Activated T-cell treated with anti-CD3 and anti-CD28 coated beads, Interleukin-2, amount 50 U/mL, for 1 hour (primary cell): Measurements from ENCODE around the gene ANKRD61.
"Not testable (repeated sequence)": the region's sequence is repeated elsewhere in the genome, so short reads cannot be mapped to it uniquely, and the experiment has no call there.

Source experiments
- DNase-seq: peaks from one replicate; pipeline ENCODE4 v3.0.0-alpha.2; 2020

ANKRD61 gene

DNA sequence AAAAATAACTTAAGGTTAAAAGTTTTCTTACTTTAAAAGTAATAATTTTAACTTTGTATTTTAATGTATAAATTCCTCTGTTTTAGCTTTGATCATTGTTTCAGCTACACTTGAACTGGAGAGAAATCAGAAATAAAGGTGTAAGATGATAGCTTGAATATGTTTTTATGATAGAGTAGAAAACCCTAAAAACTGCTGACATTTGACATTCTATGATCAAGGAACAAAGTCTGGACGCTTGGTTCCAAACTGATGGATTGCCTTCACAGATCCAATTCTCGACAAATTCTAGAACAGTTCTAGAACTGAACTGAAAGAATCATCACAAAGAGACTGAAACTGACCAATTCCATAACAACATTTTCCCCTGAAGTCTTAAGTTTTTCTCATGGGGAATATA is at the start of gene ANKRD61:
Gene ANKRD61 (plus strand): TSS at position 389 of the 400 bp plus-strand sequence. CDS start 0 bp downstream, at position 389.
- no peak for DNase-seq

DNA sequence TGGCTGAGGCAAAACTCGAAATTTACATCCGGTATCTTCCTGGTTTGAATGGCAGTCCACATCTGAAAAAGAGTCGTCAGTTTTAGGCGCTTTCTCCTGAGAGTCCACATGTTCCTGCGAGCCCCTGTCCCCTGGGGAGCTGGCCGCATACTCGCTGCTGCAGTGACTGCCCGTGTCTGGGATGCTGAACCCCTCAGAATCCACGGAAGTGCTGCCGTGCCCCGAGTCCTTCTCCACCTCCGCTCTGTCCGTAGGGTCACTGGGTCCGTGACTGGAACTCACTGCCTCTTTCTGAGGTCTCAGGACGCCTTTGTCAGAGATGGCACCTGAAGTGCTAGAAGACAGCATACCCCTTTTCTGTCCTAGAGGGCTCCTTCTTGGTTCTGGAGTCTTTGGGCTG is 44.1 kb upstream of the ANKRD61 start:
- DNase-seq = not testable (repeated sequence)

DNA sequence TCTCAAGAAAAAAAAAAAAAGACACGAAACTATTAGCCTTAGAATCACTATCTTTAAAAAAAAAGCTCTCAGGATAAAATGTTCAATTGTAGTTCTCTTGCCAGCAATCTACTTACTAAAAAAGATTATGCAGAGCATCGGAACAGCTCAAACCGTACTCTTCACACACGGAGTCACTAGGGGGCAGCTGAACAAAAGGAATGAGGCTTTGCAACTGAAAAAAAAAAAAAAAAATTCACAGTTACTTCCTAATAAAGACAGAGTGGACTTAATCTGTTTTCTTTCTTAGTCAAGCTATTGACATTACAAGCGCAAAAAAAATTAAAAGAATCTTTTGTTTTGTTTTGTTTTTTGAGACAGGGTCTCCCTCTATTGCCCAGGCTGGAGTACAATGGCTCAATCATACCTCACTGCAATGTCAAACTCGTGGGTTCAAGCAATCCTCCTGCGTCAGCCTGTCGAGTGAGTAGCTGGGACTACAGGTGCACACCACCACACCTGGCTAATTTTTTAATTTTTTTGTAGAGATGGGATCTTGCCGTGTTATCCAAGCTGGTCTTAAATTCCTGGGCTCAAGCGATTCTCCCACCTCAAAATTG is 33.9 kb upstream of the ANKRD61 start:
- peak; percentile 33 for DNase-seq

DNA sequence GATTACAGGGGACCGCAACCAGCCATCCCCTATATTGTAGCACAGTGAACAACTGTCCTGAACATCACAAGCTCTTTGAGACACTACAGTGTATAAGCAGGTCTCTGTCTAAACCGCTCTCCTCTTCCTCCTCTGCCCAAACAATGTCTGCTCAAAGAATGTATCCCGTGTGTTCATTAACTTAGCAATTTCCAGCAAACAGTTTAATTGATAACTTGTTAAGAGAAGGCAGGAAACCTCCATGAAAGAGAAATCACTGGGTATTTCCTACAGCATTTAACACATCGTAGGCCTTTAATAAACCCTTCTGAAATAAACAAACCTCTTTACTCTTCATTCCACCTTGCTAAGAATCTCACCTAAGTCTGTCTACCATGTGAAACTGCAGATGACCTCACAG is 23.8 kb upstream of the ANKRD61 start:
- DNase-seq = no peak

DNA sequence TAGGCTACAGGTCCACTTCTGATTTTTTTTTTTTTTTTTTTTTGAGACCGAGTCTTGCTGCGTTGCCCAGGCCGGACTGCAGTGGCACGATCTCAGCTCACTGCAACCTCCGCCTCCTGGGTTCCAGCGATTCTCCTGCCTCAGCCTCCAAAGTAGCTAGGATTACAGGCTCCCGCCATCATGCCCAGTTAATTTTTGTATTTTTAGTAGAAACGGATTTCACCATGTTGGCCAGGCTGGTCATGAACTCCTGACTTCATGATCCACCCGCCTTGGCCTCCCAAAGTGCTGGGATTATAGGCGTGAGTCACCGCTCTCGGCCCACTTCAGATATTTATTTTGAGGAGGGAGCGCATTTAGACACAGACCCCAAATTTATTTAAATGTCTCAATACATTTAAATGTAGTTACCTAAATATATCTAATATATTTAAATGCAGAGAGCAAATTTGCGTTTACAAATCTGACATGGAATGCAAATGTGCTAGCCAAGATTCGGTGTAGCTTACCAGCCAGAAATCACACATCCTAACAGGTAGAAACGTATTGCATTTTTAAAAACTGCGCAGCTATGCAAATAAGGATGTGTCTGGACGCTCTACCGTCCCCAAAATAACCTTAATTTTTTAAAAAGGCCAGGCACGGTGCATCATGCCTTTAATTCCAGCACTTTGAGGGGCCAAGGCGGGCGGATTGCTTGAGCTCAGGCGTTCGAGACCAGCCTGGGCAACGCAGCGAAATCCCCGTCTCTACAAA is 23.2 kb upstream of the ANKRD61 start:
- DNase-seq = not testable (repeated sequence)

DNA sequence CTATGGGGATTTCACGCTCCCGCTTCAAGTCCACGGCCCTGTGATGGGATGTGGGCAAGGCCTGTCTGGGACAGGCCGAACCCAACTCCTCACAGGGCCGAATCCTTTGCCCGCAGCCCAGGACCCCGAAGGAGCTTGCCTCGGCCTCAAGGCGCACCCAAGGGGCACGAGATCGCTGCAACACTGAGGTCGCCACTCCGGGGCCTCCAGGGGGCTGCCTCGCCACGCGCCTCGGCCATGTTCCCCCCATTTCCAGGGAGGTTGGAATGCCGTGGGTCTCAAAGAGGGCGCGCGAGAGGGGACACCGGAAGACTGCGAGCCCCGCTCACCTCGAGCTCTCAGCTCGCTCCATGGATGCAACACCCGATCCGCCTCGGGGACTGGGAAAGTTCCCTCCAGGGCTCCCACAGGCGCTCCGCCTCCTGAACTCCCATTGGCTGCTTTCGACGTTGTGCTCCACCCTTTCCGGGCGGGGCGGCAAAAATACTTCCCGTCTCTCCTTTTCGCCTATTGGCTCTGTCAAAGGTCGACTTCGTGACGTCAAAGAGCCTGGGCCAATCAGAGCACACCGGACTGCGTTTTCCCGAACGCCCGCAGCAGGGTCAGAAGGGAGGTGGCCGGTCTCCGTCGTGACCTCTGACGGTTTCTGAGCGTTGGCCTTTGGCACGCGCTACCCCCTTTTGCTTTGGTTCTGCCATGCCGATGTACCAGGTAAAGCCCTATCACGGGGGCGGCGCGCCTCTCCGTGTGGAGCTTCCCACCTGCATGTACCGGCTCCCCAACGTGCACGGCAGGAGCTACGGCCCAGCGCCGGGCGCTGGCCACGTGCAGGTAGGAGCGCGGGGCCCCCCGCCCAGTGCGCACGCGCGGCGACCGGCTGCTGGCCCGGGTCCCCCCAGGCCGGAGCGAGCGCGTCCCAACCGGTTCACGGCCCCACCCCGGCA is 22.2 kb upstream of the ANKRD61 start, which contains the start of the genes AIMP2 and PMS2:
Gene AIMP2 (plus strand): TSS at position 605 of the 944 bp plus-strand sequence. CDS start 92 bp downstream, at position 697.
Gene PMS2 (minus strand): TSS at position 382 of the 944 bp plus-strand sequence. CDS start 30 bp downstream, at position 352.
- DNase-seq = peak; percentile 95

DNA sequence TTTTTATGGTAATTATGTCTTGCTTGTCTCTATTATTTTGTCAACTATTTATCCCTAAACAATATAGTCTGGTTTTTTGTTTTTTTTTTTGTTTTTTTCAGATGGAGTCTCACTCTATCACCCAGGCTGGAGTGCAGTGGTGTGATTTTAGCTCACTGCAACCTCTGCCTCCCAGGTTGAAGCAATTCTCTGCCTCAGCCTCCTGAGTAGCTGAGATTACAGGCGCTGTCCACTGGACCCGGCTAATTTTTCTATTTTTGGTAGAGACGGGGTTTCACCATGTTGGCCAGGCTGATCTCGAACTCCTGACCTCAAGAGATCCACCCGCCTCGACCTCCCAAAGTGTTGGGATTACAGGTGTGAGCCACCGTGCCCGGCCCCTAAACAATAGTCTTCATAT is 20.8 kb upstream of the ANKRD61 start:
- DNase-seq = not testable (repeated sequence)

DNA sequence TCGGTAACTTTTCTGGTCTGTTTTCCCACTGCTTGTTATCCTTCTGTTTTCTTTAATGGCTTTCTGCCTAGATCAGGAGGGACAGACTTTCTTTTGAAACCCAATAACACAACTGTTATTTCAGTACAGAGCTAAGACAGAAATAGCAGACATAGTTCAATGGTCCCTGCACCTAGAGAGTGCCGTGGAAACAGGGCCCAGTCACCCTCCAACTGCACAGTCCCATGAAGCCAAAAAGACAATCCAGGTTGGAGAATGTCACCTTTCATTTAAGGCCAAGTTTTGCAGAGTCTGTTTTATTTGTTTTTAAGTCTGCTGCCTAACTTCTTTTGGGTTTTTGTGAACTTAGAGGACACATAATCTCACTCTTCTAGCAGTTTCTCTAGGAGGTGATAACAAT is 19.6 kb upstream of the ANKRD61 start:
- no peak for DNase-seq

DNA sequence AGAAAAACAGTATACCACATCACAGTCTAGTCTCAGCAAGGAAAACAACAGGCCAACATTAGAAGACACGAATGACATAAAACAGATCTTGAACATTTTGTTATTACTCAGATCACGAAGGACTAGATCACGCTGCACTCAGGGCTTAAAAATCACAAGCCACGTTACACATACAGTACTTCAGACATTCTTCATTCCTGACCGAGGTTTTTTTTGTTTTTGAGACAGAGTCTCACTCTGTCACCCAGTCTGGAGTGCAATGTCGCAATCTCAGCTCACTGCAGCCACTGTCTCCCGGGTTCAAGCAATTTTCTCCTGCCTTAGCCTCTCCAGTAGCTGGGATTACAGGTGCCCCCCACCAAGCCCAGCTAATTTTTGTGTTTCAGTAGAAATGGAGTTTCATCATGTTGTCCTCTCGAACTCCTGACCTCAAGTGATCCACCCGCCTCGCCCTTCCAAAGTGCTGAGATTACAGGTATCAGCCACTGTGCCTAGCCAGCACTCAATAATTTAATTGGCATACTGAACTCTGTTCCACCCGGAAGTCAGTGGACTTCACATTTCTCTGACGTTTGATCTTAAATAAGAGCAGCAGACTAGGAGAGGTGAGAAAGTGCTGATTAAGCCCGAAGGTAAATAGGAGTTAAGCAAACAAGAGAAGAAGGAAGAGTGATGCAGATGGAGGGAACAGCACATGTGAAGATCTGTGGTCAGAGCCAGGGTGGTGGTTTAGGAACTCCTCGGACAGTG is 18.6 kb upstream of the ANKRD61 start:
- DNase-seq = no peak

DNA sequence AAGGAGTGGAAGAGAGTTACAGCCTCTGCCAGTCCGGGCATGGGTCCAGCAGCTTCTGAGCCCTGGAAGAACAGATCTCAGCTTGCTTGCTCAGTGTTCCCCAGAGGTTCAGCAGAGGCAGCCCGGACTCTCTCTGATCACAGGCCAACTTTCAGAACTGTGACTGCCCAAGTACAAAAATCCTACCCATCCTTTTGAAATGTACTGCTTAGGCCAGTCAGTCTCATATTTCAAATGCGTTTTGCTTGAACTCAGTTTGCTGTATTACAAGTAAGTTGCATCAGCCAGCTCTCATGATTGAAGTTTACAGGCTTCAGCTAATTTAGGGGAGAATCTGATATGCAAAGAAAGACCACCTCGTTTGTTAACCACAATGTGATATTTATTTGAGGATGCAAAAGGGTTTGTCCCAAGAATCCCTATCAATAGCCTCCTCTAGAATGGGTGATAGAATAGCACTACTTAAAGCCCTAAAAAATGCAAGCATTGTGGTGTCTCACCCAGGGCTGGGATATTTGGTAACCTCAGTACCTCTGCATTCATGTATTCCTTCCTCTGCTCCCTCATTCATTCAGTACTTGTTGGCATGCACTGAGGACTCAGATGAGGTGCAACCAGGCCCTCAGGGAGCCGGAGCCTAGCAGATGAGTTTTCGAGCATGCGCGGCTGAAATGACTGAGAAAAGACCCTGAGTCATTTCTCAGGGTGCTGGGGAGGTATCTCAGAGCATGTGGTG is 15.1 kb upstream of the ANKRD61 start:
- no peak for DNase-seq

DNA sequence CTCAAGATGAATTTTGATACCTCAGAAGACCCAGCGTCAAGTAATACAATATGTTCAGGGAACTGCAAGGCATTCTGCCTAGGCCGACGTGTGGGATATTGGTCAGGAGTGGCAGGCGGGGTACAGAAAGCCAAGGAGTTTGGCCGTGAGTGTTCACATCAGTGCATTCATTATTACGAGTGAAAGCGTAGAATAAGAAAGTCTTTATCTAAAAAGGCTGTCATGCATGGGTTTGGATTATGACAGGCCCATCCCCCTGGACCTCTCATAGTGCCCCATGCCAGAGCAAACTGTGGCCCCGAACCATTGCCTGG is 14.6 kb upstream of the ANKRD61 start:
- no peak for DNase-seq

DNA sequence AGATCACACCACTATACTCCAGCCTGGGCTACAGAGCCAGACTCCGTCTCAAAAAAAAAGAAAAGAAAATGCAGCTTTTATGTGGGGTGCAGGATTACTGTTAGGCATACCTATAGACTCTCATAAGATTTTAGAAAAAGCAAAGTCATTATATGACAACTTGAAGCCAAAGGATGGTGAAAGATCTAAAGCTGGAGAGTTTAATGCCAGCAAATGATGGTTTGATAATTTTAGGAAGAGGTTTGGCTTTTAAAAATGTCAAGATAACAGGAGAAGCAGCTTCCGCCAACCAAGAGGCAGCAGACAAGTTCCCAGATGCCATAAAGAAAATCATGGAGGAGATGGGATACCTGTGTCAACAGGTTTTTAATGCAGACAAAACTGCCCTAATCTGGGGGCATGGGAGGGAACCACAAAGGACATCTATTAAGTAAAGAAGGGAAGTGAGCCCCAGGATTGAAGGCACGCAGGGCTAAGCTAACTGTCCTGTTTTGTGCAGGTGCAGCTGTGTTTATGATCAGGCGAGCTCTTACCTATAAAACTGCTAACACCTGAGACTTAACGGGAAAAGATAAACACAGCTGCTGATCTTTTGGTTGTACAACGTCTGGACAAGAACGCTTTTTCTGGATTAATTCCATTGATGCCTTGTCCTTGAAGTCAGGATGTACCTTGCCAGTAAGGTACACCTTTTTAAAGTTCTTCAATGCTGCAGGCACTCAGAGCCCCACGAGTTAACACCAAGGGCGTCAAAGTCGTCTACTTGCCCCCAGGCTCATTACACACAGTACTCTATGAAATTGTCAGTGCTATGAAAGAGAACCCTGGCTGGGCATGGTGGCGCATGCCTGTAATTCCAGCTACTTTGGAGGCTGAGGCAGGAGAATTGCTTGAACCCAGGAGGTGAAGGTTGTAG is 10.5 kb upstream of the ANKRD61 start:
- DNase-seq = no peak

DNA sequence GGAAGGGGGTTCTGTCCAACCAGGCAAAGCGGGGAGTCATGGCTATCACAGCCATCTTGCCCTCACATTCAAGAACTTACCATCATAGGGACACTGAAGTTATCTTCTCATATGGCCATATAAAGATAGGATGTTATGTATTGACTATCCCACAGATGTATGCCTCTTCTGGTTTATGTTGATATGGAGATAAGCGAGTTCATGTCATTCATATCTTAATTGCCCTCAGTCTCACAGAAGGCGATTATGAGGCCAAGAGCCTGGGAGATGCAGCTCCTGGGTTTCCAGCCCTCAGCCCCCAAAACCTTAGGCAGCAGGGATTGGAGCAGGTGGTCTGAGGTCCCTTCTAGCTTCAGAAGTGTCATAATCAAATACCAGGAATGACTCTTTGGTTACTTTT is 8.5 kb upstream of the ANKRD61 start:
- no peak for DNase-seq

DNA sequence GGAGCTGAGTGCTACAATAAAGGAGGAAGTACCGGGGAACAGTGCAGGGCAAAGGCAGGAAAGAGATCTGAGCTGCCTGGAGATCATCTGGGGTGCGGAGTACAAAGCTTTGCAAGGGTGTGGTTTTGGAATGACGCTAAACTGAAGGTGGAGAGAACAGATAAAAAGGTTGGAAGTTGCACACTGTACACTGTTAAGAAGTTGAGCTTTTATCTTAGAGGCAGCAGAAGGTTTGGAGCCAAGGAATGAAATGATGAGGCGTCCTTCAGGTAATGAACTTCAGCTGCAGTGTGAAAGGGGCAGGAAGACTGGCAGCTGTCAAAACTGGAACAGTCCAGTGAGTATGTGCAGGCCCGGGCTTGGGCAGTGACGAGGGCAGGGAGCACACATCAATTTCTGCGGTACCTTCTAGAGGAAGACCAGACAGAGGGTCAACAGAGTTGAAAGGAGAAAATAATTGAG is 7.2 kb upstream of the ANKRD61 start:
- DNase-seq = no peak

DNA sequence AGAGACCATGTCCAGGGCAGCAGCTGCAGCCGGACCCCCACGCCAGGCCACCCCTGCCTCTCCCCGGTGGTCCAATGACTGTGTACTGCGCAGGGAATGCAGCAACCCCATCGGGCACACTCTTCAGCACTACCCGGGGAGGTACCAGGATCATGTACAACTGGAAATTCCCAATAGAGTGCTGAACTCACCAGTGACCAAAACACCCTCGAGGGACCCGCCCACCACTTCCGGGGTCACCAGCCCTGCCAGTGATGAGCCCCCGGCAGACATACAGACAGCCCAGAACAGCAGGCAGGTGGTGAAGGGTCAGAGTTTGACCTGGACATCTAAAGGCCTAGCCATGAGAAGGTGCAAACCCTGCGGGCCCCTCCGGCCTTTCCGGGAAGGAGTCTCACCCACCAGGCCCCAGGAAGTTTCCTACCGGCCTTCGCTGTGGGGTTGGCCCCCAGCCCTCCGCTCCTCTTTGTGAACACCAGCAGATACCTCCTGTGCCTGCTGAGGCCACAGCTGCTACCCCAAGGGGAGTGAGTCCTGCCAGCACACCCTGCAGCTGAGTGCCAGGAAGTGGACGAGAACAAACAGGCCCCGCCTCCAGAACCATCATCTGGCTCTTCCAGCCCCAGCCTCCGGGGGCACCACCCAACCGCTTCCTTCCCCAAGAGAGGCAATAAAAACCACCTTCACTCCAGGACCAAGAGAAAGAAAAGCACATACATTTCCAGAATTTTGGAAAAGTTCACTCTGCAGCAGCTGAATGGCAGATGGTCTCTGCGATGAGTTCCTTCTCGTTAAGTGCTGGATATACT is 5.0 kb upstream of the ANKRD61 start:
- peak; percentile 67 for DNase-seq

DNA sequence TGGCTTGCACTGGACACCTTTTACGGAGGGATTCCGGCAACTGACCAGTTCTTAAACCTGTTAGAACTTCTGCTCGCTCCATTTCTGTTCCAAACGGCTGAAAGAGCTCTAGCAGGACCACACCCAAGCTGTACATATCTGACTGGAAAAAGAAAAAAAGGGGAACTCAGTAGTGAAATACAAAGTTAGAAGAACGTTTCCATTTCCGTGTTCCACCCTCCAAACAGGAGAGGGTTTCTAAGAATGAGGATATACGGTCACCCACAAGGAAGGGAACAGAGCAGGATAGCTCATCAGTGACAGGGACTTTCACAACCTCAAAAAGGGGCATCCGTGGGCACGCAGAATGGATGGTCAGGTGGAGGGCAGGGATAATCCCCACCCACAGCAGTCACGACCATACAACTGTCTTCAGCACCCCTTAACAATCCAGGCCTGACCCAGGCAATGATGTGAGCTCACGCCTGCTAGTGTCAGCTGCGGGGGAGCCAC is 4.3 kb upstream of the ANKRD61 start:
- DNase-seq = no peak

DNA sequence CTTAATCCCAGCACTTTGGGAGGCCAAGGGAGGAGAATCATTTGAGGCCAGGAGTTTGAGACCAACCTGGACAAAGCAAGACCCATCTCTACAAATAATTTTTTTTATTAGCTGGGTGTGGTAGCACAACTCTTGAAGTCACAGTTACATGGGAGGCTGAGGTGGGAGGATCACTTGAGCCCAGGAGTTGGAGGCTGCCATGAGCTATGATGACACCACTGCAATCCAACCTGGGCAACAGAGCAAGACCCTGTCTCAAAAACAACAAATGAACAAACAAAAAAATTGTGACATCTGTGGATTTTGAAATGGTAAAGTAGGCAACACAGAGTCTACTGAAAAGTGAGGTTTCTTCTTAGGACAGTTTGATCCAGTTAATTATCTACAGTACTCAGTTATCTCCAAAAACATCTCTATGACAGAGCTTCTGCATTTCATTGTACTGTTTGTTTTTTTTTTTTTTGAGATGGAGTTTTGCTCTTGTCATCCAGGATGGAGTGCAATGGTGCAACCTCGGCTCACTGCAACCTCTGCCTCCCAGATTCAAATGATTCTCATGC is 3.3 kb upstream of the ANKRD61 start:
- DNase-seq = no peak

DNA sequence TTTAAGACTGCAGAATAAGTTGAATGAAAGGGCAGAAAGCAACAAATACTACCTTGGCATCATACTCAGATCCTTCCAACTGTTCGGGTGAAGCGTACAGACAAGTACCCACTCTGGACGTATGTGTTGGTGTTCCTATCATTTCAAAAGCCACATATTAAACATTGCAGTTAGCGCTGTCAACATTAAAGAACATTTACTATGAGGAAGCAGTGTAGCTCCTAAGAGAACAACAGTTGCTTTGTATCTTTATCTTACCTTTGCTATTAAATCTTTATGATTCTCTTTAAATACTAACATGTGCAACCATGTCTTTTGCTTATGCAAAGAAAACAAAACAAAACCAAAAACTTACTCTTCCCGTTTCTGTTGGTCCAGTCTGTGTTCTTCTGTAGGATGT is 2.6 kb upstream of the ANKRD61 start:
- DNase-seq = no peak

DNA sequence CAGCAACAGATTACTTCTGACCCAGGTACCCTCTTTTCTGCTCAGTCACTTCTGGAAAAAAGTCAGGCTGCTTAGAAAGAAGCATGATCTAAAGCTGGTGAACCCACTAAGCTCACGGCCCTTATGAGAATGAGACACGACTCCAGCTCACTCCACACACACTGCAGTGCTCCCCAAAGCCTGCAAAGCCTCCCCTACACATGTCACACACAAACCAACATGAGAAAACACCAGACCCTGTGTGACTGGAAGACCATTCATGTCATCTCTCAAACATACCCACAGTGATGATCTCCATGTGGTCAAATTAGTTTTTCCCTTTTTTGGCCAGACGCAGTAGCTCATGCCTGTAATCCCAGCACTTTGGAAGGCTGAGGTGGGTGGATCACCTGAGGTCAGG is 391 bp downstream of the ANKRD61 start:
- no peak for DNase-seq
